Hepatocyte (in vitro differentiated cells): ENCODE data around the gene KAT7.

Experiments
- EZH2 ChIP-seq: fragments of 200-600 bp; sonication (generic); IDR thresholded peaks from 2 replicates; pipeline ENCODE4 v1.6.1; 2016; ENCODE audit warnings: antibody characterized with exemption, mild to moderate bottlenecking, borderline replicate concordance
- EZH2phosphoT487 ChIP-seq: fragments of 200-600 bp; sonication (generic); IDR thresholded peaks from one replicate; pipeline ENCODE4 v1.6.1; 2018; ENCODE audit warnings: antibody characterized with exemption, mild to moderate bottlenecking, low read depth, moderate library complexity; ENCODE audit not compliant: unreplicated experiment, severe bottlenecking
- TF ChIP-seq, protein P1 (sequence below): fragments of 200-600 bp; sonication (generic); IDR thresholded peaks from 2 replicates; pipeline ENCODE4 v1.5.1; 2016; ENCODE audit warnings: antibody characterized with exemption, mild to moderate bottlenecking; ENCODE audit not compliant: poor library complexity

DNA sequence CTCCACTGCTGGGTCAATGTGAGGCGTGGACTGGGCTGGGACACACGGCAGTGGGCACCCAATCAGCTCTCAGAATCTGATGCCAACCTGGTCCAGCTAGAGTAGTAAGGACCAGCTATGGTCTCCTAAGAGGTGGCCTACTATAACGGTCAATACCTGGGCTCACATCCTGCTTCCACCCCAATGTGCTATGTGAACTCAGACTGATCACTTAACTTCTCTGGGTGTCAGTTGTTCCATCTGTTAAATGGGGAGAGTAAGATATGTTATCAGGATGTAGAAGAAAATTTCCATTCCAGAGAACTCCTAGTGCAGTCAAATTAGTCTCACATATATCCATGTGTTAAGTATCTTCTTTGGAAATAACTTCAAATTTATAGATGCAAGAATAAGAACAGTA is 38.8 kb upstream of the KAT7 start:
- TF ChIP-seq, protein P1, sequence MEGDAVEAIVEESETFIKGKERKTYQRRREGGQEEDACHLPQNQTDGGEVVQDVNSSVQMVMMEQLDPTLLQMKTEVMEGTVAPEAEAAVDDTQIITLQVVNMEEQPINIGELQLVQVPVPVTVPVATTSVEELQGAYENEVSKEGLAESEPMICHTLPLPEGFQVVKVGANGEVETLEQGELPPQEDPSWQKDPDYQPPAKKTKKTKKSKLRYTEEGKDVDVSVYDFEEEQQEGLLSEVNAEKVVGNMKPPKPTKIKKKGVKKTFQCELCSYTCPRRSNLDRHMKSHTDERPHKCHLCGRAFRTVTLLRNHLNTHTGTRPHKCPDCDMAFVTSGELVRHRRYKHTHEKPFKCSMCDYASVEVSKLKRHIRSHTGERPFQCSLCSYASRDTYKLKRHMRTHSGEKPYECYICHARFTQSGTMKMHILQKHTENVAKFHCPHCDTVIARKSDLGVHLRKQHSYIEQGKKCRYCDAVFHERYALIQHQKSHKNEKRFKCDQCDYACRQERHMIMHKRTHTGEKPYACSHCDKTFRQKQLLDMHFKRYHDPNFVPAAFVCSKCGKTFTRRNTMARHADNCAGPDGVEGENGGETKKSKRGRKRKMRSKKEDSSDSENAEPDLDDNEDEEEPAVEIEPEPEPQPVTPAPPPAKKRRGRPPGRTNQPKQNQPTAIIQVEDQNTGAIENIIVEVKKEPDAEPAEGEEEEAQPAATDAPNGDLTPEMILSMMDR, result no peak
- TF ChIP-seq EZH2, result no peak
- no peak for TF ChIP-seq EZH2phosphoT487
